HCT116 (cell line): Measurements from ENCODE around the gene C2CD3. TPM values are rescaled to one million over a fixed set of nuclear protein-coding genes. Genes with fewer than 3 reads are reported as not detected.

ENCODE experiments used
- ATAC-seq: fragments of 200-7000 bp; cut with Tn5 transposase; 2 replicates; pipeline ENCODE4 v1.9.1; 2020; ENCODE audit warnings: mild to moderate bottlenecking, moderate library complexity
- BruUV-seq: library from RNA; stranded (reverse); fragments of 400-500 nt; replicated peaks from 2 replicates; lab custom pipeline; 2021; lab: Mats Ljungman, UMichigan
- CTCF ChIA-PET: fragments of 300-600 bp; sonication (Branson Sonifier 250); formaldehyde crosslinking; loops from one replicate; lab custom pipeline; 2021; ENCODE audit warnings: antibody characterized with exemption; lab: Charles Lee
- POLR2A ChIA-PET: fragments of 300-600, 350-600 bp; sonication (Branson Sonifier 250); formaldehyde crosslinking; loops from one replicate; lab custom pipeline; 2021; ENCODE audit warnings: antibody characterized with exemption; lab: Charles Lee
- RAD21 ChIA-PET, 2 experiments: fragments of 300-600 bp; sonication (Branson Sonifier 250); formaldehyde crosslinking; loops; one replicate each; lab custom pipeline; 2023; ENCODE audit warnings: low total read pairs in 2 of 2; ENCODE audit not compliant: uncharacterized antibody in 2 of 2, unreplicated experiment in 2 of 2, low non-redundant PET in 1 of 2; lab: Charles Lee
- DNase-seq: peaks from one replicate; pipeline ENCODE4 v3.0.0-alpha.2; 2010; ENCODE audit warnings: low read depth, low spot score
- H2AFZ ChIP-seq: fragments of 200-600 bp; shearing (Covaris generic), sonication (generic); 2 replicates; pipeline ENCODE4 v1.6.1; 2017; ENCODE audit warnings: low read depth, mixed run types, mixed read lengths, antibody characterized with exemption, low read length; ENCODE audit not compliant: poor library complexity, severe bottlenecking
- H3K27ac ChIP-seq: 2 replicates; pipeline ENCODE4 v1.5.1; 2012; ENCODE audit warnings: low read depth, low read length
- H3K27me3 ChIP-seq: fragments of 200-600 bp; sonication (generic); 2 replicates; pipeline ENCODE4 v1.6.1; 2016; ENCODE audit warnings: mixed run types, low read length, mixed read lengths; ENCODE audit not compliant: insufficient read depth
- H3K36me3 ChIP-seq, 2 experiments: fragments of 200-500 bp in 1 of 2; fragments of 200-600 bp in 1 of 2; sonication (Bioruptor generic) in 1 of 2; sonication (generic) in 1 of 2; 2 replicates each; pipeline versions ENCODE4 v1.5.1 to v1.6.1; 2014 to 2016; ENCODE audit warnings: low read length in 2 of 2, inconsistent platforms in 1 of 2, mixed read lengths in 1 of 2, mixed run types in 1 of 2; ENCODE audit not compliant: insufficient read depth in 2 of 2, control insufficient read depth in 1 of 2
- H3K4me1 ChIP-seq, 2 experiments: fragments of 200-600 bp in 1 of 2; sonication (generic) in 1 of 2; 2 replicates each; pipeline versions ENCODE4 v1.5.1 to v1.6.1; 2012 to 2017; ENCODE audit warnings: low read length in 2 of 2, inconsistent platforms in 1 of 2, mild to moderate bottlenecking in 1 of 2, mixed read lengths in 1 of 2, mixed run types in 1 of 2, moderate library complexity in 1 of 2; ENCODE audit not compliant: insufficient read depth in 2 of 2, control insufficient read depth in 1 of 2
- H3K4me2 ChIP-seq: fragments of 200-600 bp; sonication (generic); 2 replicates; pipeline ENCODE4 v1.6.1; 2017; ENCODE audit warnings: mixed run types, low read length, mixed read lengths
- H3K4me3 ChIP-seq, 2 experiments: fragments of 200-600 bp in 1 of 2; sonication (generic) in 1 of 2; replicated peaks in 1 of 2; 2 replicates each; pipeline ENCODE4 v1.5.1; 2011 to 2016; ENCODE audit warnings: low read length in 2 of 2, control low read depth in 1 of 2, low read depth in 1 of 2, mild to moderate bottlenecking in 1 of 2, mixed read lengths in 1 of 2, mixed run types in 1 of 2
- H3K79me2 ChIP-seq: fragments of 200-600 bp; sonication (generic); 2 replicates; pipeline ENCODE4 v1.6.1; 2017; ENCODE audit warnings: mild to moderate bottlenecking, mixed run types, low read length, moderate library complexity, mixed read lengths; ENCODE audit not compliant: insufficient read depth
- H3K9ac ChIP-seq: fragments of 200-600 bp; sonication (generic); 2 replicates; pipeline ENCODE4 v1.6.1; 2016; ENCODE audit warnings: low read length, mixed read lengths
- H3K9me2 ChIP-seq: fragments of 200-600 bp; sonication (generic), shearing (Covaris generic); 2 replicates; pipeline ENCODE4 v1.6.1; 2017; ENCODE audit warnings: mixed run types, mild to moderate bottlenecking, moderate library complexity; ENCODE audit not compliant: insufficient read depth
- H3K9me3 ChIP-seq, 2 experiments: fragments of 200-500 bp in 1 of 2; fragments of 200-600 bp in 1 of 2; sonication (Bioruptor generic) in 1 of 2; sonication (generic) in 1 of 2; 2 replicates each; pipeline ENCODE4 v1.6.1; 2014 to 2017; ENCODE audit warnings: low read length in 2 of 2, mixed read lengths in 2 of 2, inconsistent platforms in 1 of 2, low read depth in 1 of 2, mild to moderate bottlenecking in 1 of 2, mixed run types in 1 of 2, moderate library complexity in 1 of 2; ENCODE audit not compliant: control insufficient read depth in 1 of 2, insufficient read depth in 1 of 2
- H4K20me1 ChIP-seq: fragments of 200-600 bp; sonication (generic), shearing (Covaris generic); 2 replicates; pipeline ENCODE4 v1.6.1; 2017; ENCODE audit warnings: mixed run types, mild to moderate bottlenecking, moderate library complexity; ENCODE audit not compliant: insufficient read depth
- CEBPB ChIP-seq: IDR thresholded peaks from 2 replicates; pipeline ENCODE4 v1.6.1; 2012; ENCODE audit warnings: low read depth
- EZH2 ChIP-seq: fragments of 200-600 bp; sonication (generic); IDR thresholded peaks from 2 replicates; pipeline ENCODE4 v1.6.1; 2017; ENCODE audit warnings: antibody characterized with exemption, mixed run types
- EZH2phosphoT487 ChIP-seq: fragments of 200-600 bp; IDR thresholded peaks from 2 replicates; pipeline ENCODE4 v1.6.1; 2018; ENCODE audit warnings: antibody characterized with exemption, borderline replicate concordance
- FOSL1 ChIP-seq: IDR thresholded peaks from 2 replicates; pipeline ENCODE4 v1.6.1; 2012; ENCODE audit warnings: low read depth
- JUND ChIP-seq: IDR thresholded peaks from 2 replicates; pipeline ENCODE4 v1.6.1; 2012
- MAX ChIP-seq: IDR thresholded peaks from 2 replicates; pipeline ENCODE4 v1.6.1; 2012
- POLR2A ChIP-seq: IDR thresholded peaks from 2 replicates; pipeline ENCODE4 v1.7.0; 2011; ENCODE audit warnings: borderline replicate concordance; ENCODE audit not compliant: insufficient read depth, insufficient read length; ENCODE audit errors: extremely low read depth
- POLR2AphosphoS5 ChIP-seq: IDR thresholded peaks from 2 replicates; pipeline ENCODE4 v1.6.1; 2011; ENCODE audit warnings: mild to moderate bottlenecking, low read depth, low read length, moderate library complexity
- RAD21 ChIP-seq: IDR thresholded peaks from 2 replicates; pipeline ENCODE4 v1.6.1; 2012; ENCODE audit warnings: low read depth, mild to moderate bottlenecking
- SRF ChIP-seq: IDR thresholded peaks from 2 replicates; pipeline ENCODE4 v1.6.1; 2012; ENCODE audit warnings: low read depth
- TCF7L2 ChIP-seq: IDR thresholded peaks from 2 replicates; pipeline ENCODE4 v1.7.0; 2011; ENCODE audit warnings: borderline replicate concordance, inconsistent platforms; ENCODE audit not compliant: insufficient read depth, insufficient read length; ENCODE audit errors: extremely low read depth
- YY1 ChIP-seq: IDR thresholded peaks from 2 replicates; pipeline ENCODE4 v1.6.1; 2011; ENCODE audit warnings: low read length, low read depth, moderate library complexity, mild to moderate bottlenecking; ENCODE audit not compliant: insufficient replicate concordance; ENCODE audit errors: extremely low read depth
- ZFX ChIP-seq: fragments of 450-650 bp; IDR thresholded peaks from 2 replicates; pipeline ENCODE4 v1.6.1; 2017
- ZNF274 ChIP-seq: fragments of 200-500 bp; sonication (Bioruptor generic); IDR thresholded peaks from 2 replicates; pipeline ENCODE4 v1.6.1; 2014; ENCODE audit warnings: mild to moderate bottlenecking, low read depth, low read length, inconsistent platforms
- intact Hi-C: fragments of 100-400 bp; cut with micrococcal nuclease; formaldehyde crosslinking; loops from 2 replicates; pipeline ENCODE4 v1.10.0; 2022
- total RNA-seq: library from RNA; stranded (reverse); gene quantifications from one replicate; pipeline ENCODE4 v1.2.1, GENCODE V29; 2021; ENCODE audit not compliant: unreplicated experiment
- TF ChIP-seq, protein P1 (sequence below), 3 experiments: fragments of 200-600 bp in 1 of 3; sonication (generic) in 1 of 3; IDR thresholded peaks in 2 of 3; conservative IDR thresholded peaks in 1 of 3; 2 replicates each; pipeline ENCODE4 v1.5.1; 2012 to 2017; ENCODE audit warnings: low read depth in 2 of 3, low read length in 2 of 3, antibody characterized with exemption in 1 of 3, borderline replicate concordance in 1 of 3, control low read depth in 1 of 3, mild to moderate bottlenecking in 1 of 3, mixed read lengths in 1 of 3, mixed run types in 1 of 3, moderate library complexity in 1 of 3; ENCODE audit not compliant: insufficient read depth in 1 of 3
- TF ChIP-seq, protein P2 (sequence below): IDR thresholded peaks from 2 replicates; pipeline ENCODE4 v1.6.1; 2012; ENCODE audit warnings: low read depth

Gene C2CD3
- total RNA-seq, 1 experiment from 2014 or later: 30.6 TPM

GRCh38 chr11:74179234-74180052 lies 8.6 kb upstream of the C2CD3 start:
- ChIA-PET RAD21 (no interaction called here), CTCF (no interaction called here), POLR2A (no interaction called here)
- H3K9me3 ChIP-seq: no peaks in the 10 kb centered on the region
- no TSS peak for BruUV-seq
- intact Hi-C loops: no loop called here
- no peak for TF ChIP-seq SRF
- no peak for TF ChIP-seq EZH2
- no peak for TF ChIP-seq FOSL1
- no peak for TF ChIP-seq CEBPB
- TF ChIP-seq, protein P1, sequence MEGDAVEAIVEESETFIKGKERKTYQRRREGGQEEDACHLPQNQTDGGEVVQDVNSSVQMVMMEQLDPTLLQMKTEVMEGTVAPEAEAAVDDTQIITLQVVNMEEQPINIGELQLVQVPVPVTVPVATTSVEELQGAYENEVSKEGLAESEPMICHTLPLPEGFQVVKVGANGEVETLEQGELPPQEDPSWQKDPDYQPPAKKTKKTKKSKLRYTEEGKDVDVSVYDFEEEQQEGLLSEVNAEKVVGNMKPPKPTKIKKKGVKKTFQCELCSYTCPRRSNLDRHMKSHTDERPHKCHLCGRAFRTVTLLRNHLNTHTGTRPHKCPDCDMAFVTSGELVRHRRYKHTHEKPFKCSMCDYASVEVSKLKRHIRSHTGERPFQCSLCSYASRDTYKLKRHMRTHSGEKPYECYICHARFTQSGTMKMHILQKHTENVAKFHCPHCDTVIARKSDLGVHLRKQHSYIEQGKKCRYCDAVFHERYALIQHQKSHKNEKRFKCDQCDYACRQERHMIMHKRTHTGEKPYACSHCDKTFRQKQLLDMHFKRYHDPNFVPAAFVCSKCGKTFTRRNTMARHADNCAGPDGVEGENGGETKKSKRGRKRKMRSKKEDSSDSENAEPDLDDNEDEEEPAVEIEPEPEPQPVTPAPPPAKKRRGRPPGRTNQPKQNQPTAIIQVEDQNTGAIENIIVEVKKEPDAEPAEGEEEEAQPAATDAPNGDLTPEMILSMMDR (IDR thresholded peaks at IDR 0.05 in 2 of 3, conservative IDR thresholded peaks at IDR 0.05 in 1 of 3; ENCODE audit: borderline replicate concordance in 1 of 3, insufficient read depth in 1 of 3, low read depth in 2 of 3, low read length in 2 of 3): no peak
- TF ChIP-seq EZH2phosphoT487: no peak
- no peak for TF ChIP-seq TCF7L2
- TF ChIP-seq POLR2AphosphoS5: no peak
- no peak for TF ChIP-seq YY1
- TF ChIP-seq, protein P2, sequence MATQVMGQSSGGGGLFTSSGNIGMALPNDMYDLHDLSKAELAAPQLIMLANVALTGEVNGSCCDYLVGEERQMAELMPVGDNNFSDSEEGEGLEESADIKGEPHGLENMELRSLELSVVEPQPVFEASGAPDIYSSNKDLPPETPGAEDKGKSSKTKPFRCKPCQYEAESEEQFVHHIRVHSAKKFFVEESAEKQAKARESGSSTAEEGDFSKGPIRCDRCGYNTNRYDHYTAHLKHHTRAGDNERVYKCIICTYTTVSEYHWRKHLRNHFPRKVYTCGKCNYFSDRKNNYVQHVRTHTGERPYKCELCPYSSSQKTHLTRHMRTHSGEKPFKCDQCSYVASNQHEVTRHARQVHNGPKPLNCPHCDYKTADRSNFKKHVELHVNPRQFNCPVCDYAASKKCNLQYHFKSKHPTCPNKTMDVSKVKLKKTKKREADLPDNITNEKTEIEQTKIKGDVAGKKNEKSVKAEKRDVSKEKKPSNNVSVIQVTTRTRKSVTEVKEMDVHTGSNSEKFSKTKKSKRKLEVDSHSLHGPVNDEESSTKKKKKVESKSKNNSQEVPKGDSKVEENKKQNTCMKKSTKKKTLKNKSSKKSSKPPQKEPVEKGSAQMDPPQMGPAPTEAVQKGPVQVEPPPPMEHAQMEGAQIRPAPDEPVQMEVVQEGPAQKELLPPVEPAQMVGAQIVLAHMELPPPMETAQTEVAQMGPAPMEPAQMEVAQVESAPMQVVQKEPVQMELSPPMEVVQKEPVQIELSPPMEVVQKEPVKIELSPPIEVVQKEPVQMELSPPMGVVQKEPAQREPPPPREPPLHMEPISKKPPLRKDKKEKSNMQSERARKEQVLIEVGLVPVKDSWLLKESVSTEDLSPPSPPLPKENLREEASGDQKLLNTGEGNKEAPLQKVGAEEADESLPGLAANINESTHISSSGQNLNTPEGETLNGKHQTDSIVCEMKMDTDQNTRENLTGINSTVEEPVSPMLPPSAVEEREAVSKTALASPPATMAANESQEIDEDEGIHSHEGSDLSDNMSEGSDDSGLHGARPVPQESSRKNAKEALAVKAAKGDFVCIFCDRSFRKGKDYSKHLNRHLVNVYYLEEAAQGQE: no peak
- TF ChIP-seq MAX: no peak
- TF ChIP-seq ZNF274: no peak
- no peak for TF ChIP-seq JUND
- no peak for TF ChIP-seq POLR2A
- TF ChIP-seq RAD21: no peak
- TF ChIP-seq ZFX: no peak
- H3K9ac ChIP-seq: no peak overlapping the region
- ATAC-seq: no peak
- H3K27me3 ChIP-seq: no peaks in the 10 kb centered on the region
- peaks cover 97% of the 10 kb centered on the region for H3K79me2 ChIP-seq
- no peak for DNase-seq
- H2AFZ ChIP-seq: no peak overlapping the region
- H3K4me3 ChIP-seq: no peak overlapping the region
- H4K20me1 ChIP-seq: peaks cover 15% of the 10 kb centered on the region; the same call in 1 of the 2 replicates
- no peaks in the 10 kb centered on the region for H3K9me2 ChIP-seq
- H3K4me2 ChIP-seq: no peak overlapping the region
- H3K36me3 ChIP-seq: no peaks in the 10 kb centered on the region
- H3K27ac ChIP-seq: no peak overlapping the region
- peaks cover 2 to 31% of the 10 kb centered on the region in 2 experiments; a peak in 2 of 4 replicates for H3K4me1 ChIP-seq
